ENCODE results near the gene MAP3K6.

The MAP3K6 gene, protein sequence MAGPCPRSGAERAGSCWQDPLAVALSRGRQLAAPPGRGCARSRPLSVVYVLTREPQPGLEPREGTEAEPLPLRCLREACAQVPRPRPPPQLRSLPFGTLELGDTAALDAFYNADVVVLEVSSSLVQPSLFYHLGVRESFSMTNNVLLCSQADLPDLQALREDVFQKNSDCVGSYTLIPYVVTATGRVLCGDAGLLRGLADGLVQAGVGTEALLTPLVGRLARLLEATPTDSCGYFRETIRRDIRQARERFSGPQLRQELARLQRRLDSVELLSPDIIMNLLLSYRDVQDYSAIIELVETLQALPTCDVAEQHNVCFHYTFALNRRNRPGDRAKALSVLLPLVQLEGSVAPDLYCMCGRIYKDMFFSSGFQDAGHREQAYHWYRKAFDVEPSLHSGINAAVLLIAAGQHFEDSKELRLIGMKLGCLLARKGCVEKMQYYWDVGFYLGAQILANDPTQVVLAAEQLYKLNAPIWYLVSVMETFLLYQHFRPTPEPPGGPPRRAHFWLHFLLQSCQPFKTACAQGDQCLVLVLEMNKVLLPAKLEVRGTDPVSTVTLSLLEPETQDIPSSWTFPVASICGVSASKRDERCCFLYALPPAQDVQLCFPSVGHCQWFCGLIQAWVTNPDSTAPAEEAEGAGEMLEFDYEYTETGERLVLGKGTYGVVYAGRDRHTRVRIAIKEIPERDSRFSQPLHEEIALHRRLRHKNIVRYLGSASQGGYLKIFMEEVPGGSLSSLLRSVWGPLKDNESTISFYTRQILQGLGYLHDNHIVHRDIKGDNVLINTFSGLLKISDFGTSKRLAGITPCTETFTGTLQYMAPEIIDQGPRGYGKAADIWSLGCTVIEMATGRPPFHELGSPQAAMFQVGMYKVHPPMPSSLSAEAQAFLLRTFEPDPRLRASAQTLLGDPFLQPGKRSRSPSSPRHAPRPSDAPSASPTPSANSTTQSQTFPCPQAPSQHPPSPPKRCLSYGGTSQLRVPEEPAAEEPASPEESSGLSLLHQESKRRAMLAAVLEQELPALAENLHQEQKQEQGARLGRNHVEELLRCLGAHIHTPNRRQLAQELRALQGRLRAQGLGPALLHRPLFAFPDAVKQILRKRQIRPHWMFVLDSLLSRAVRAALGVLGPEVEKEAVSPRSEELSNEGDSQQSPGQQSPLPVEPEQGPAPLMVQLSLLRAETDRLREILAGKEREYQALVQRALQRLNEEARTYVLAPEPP (N-terminal part only)

DNA sequence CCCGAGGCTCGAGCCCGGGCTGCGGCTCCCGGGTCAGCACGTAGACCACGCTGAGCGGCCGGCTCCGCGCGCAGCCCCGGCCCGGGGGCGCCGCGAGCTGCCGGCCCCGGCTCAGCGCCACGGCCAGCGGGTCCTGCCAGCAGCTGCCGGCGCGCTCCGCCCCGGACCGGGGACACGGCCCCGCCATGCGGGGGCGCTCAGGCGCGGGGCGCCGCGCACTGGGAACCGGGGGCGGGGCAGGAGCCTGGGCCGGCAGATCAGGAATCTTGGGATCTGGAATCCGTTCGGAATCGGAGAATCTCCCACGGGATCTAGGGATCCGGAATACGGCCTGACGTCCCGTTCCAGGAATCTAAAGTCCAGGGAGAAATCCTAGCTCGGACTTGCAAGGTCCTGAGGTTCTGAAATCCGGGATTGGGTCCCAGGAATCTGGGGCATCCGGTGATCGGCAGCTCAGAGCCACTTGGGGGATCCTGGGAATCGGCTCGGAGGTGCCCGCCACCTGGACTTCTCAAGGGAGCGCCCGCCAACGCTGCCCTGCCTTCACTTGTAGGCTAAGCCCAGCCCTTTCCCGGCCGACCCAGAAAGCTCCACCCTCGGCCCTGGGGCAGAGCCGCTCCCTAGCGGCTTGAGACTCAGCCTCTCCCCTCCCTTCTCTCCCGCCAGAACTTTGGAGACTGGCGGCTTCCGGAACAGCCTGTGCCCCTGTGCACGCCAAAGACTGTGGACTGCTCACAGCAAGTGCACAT, at the start of gene MAP3K6:
Gene MAP3K6, minus strand, starts transcription at position 551 of the 749 bp plus-strand sequence. Its CDS starts 364 bp downstream, at position 187.
- TF ChIP-seq, protein P1, sequence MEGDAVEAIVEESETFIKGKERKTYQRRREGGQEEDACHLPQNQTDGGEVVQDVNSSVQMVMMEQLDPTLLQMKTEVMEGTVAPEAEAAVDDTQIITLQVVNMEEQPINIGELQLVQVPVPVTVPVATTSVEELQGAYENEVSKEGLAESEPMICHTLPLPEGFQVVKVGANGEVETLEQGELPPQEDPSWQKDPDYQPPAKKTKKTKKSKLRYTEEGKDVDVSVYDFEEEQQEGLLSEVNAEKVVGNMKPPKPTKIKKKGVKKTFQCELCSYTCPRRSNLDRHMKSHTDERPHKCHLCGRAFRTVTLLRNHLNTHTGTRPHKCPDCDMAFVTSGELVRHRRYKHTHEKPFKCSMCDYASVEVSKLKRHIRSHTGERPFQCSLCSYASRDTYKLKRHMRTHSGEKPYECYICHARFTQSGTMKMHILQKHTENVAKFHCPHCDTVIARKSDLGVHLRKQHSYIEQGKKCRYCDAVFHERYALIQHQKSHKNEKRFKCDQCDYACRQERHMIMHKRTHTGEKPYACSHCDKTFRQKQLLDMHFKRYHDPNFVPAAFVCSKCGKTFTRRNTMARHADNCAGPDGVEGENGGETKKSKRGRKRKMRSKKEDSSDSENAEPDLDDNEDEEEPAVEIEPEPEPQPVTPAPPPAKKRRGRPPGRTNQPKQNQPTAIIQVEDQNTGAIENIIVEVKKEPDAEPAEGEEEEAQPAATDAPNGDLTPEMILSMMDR (IDR thresholded peaks at IDR 0.05; ENCODE audit: low read depth, low read length) = 0 out of 2 replicates have a peak, but pooled peaks have one; percentile 7
- peak within 1 kb of the TSS; percentile 61 for H3K4me3 ChIP-seq (ENCODE audit: low read depth, low read length)

GRCh38 chr1:27414091-27414490, 47.3 kb upstream of the MAP3K6 start:
- no peak overlapping the region for H3K4me3 ChIP-seq (ENCODE audit: low read depth, low read length)
- TF ChIP-seq, protein P1 (IDR thresholded peaks at IDR 0.05; ENCODE audit: low read depth, low read length) = no peak

- TF ChIP-seq, protein P1 (IDR thresholded peaks at IDR 0.05; ENCODE audit: low read depth, low read length) = no peak
- no peak overlapping the region for H3K4me3 ChIP-seq (ENCODE audit: low read depth, low read length)
Measured at GRCh38 chr1:27413004-27413403, 46.2 kb upstream of the MAP3K6 start.

- TF ChIP-seq, protein P1 (IDR thresholded peaks at IDR 0.05; ENCODE audit: low read depth, low read length) = no peak
- H3K4me3 ChIP-seq (ENCODE audit: low read depth, low read length) = no peak overlapping the region
Measured at GRCh38 chr1:27412502-27412901, 45.7 kb upstream of the MAP3K6 start.

DNA sequence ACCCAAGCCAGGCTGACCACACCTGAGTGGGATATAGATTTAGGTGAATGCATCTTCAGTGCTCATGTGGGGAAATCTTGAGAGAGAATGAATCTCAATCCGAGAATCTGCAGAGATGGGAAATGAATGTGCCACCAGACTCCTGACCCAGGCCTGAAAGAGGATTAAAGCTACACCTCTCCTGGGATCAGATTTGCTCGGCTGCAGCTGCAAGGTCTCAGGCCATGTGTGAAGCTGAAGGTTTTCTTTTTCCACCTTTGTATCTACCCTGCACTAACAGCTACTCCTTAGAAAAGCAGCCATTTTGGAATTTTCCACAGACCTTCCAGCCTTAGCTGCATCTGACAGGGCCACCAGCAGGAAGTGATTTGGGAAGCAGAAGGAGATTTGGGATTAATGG, 43.9 kb upstream of the MAP3K6 start:
- TF ChIP-seq, protein P1 (IDR thresholded peaks at IDR 0.05; ENCODE audit: low read depth, low read length) = no peak

DNA sequence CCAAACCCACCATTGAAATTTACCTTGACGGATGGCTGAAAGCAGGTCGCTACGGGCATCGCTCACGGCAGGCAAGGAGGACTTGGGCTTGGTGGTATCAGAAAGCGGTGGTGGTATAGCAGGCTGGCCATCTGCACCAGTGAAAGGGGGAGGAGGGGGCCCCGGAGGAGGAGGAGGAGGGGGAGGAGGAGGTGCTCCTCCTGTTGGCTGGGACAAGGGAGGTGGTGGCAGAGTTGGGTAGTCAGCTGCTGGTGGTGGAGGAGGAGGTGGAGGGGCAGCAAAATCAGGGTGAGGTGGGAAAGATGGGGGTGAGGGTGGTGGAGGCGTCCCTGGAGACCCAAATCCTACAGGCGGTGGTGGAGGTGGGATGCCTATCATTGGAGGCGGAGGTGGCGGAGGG, 42.9 kb upstream of the MAP3K6 start:
- TF ChIP-seq, protein P1 (IDR thresholded peaks at IDR 0.05; ENCODE audit: low read depth, low read length) = no peak

More for the DNA sequence above, 43.9 kb upstream of the MAP3K6 start:
- H3K4me3 ChIP-seq (ENCODE audit: low read depth, low read length) = no peak overlapping the region

More for the DNA sequence above, 42.9 kb upstream of the MAP3K6 start:
- no peak overlapping the region for H3K4me3 ChIP-seq (ENCODE audit: low read depth, low read length)
